ENCODE results near the gene KAZN.

Gene KAZN

DNA sequence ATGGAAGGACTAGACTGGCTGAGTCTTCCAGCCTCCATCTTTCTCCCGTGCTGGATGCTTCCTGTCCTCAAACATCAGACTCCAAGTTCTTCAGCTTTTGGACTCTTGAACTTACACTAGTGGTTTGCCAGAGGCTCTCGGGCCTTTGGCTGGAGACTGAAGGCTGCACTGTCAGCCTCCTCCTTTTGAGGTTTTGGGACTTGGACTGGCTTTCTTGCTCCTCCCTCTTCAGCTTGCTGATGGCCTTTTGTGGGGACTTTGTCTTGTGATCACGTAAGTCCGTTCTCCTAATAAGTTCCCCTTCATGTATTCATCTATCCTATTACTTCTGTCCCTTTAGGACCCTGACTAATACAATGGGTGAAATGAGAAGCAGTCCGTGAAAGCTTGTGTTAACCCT lies 196.4 kb downstream of the KAZN start:
- Mint-ChIP-seq H3K9me3 (no peaks in the 10 kb centered on the region), H3K4me1 (peaks cover 33% of the 10 kb centered on the region), H3K27me3 (ENCODE audit: low read depth, poor library complexity) (peaks cover 9% of the 10 kb centered on the region), H3K27ac (peak overlapping the region; percentile 81), H3K36me3 (ENCODE audit: low read depth) (peaks cover 18% of the 10 kb centered on the region), H3K4me3 (no peak overlapping the region)
- DNase-seq, result no peak
- TF ChIP-seq, protein P1, sequence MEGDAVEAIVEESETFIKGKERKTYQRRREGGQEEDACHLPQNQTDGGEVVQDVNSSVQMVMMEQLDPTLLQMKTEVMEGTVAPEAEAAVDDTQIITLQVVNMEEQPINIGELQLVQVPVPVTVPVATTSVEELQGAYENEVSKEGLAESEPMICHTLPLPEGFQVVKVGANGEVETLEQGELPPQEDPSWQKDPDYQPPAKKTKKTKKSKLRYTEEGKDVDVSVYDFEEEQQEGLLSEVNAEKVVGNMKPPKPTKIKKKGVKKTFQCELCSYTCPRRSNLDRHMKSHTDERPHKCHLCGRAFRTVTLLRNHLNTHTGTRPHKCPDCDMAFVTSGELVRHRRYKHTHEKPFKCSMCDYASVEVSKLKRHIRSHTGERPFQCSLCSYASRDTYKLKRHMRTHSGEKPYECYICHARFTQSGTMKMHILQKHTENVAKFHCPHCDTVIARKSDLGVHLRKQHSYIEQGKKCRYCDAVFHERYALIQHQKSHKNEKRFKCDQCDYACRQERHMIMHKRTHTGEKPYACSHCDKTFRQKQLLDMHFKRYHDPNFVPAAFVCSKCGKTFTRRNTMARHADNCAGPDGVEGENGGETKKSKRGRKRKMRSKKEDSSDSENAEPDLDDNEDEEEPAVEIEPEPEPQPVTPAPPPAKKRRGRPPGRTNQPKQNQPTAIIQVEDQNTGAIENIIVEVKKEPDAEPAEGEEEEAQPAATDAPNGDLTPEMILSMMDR (IDR thresholded peaks at IDR 0.05), result no peak

DNA sequence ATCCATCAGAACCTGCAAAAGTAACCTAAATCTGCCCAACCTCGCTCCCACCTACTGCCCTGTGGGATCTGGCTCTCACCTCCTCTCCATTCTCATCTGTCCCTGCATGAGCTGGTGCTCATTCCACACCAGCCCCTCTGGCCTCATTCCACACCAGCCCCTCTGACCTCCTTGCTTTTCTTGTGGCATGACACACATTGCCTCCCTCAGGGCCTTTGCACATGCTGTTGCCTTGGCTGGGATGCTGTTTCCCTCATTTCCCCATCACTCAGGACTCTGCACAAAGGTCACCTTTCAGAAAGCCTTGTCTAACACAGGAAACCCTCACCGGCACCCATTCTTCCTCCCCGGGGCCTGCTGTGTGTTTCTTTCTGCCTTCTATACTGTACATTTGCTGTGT lies 197.1 kb downstream of the KAZN start:
- Mint-ChIP-seq H3K4me1 (peaks cover 39% of the 10 kb centered on the region), H3K27ac (peak overlapping the region; percentile 76), H3K36me3 (ENCODE audit: low read depth) (peaks cover 20% of the 10 kb centered on the region)

DNA sequence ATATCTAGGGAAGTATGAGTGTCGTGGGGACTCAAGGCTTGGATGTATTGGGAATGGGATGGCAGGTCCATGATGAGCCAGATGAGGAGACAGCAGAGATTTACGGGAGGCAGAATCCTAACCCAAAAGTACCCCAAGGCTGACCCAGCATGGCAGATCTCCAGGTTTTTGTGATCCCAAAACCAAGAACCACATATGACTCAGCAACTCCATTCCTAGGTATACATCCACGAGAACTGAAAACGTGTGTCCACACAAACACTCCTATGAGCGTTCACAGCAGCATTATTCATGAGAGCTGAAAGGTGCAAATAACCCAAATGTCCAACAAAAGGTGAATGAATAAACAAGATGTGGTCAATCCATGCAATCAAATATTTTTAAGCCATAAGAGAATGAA lies 201.5 kb downstream of the KAZN start:
- peaks cover 9% of the 10 kb centered on the region for H3K27me3 Mint-ChIP-seq (ENCODE audit: low read depth, poor library complexity)
- H3K27ac Mint-ChIP-seq, result peak overlapping the region; percentile 3
- DNase-seq, result no peak
- peaks cover 28% of the 10 kb centered on the region for H3K36me3 Mint-ChIP-seq (ENCODE audit: low read depth)
- peaks cover 7% of the 10 kb centered on the region for H3K9me3 Mint-ChIP-seq
- TF ChIP-seq, protein P1 (IDR thresholded peaks at IDR 0.05), result no peak
- no peak overlapping the region for H3K4me3 Mint-ChIP-seq
- H3K4me1 Mint-ChIP-seq, result peaks cover 31% of the 10 kb centered on the region

More for the DNA sequence above, 197.1 kb downstream of the KAZN start:
- Mint-ChIP-seq H3K27me3 (ENCODE audit: low read depth, poor library complexity) (peaks cover 9% of the 10 kb centered on the region), H3K9me3 (no peaks in the 10 kb centered on the region), H3K4me3 (no peak overlapping the region)
- TF ChIP-seq, protein P1 (IDR thresholded peaks at IDR 0.05), result no peak
- no peak for DNase-seq

DNA sequence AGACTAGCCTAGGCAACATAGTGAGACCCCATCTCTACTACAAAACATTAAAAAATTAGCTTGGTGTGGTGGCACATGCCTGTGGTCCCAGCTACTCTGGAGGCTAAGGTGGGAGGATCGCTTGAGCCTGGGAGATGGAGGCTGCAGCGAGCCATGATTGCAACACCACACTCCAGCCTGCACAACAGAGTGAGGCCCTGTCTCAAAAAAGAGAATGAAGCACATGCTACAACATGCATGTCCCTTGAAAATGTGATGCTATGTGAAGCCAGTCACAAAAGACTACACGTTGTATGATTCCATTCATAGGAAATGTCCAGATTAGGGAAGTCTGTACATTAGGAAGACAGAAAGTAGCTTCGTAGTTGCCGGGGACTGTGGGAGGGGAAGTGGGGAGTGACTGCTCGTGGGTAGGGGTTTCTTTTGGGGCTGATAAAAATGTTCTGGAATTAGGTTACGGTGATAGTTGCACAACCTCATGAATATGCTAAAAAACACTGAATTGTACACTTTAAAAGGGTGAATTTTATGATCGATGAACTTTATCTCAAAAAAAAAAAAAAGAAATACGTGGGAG lies 202.1 kb downstream of the KAZN start:
- no peak for DNase-seq
- TF ChIP-seq, protein P1 (IDR thresholded peaks at IDR 0.05), result no peak
- Mint-ChIP-seq H3K27ac (peak overlapping the region; percentile 43), H3K4me3 (no peak overlapping the region), H3K9me3 (peaks cover 13% of the 10 kb centered on the region), H3K36me3 (ENCODE audit: low read depth) (peaks cover 28% of the 10 kb centered on the region), H3K27me3 (ENCODE audit: low read depth, poor library complexity) (peaks cover 9% of the 10 kb centered on the region), H3K4me1 (peaks cover 31% of the 10 kb centered on the region)

DNA sequence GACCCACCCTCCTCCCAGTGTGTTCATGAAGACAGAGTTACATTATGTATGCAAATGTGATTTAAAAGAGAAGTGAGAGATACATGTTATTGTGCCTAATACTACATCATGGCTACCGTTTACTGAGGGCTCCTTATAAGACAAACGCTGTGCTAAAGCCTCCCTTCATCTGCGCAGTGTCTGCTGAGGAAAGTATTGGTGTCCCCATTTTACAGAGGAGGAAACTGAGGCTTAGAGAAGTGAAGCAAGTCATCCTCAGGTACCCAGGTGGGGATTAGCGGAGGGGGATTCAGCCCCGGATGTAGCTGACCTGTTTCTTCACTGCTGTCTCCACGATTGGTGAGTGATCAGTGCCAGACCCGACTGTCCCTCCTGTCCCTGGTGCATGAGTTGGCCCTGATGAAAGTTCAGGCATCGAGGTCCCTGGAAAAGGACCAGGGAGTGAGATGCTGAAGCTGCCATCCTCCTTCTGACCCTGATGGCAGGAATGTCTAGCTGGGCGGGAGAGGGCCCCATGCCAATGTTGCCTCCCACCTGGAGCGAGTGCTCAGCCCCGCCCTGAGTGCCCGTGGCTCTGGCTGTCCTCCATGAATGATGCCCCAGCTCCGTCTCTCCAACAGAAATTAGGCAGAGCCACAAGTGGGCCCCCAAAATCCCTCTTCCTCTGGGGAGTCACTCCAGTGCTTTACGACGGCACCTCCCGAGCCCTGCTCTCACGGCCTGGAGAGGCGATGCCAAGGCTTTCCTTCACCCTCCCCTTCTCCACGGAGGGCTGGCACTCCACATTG lies 204.7 kb downstream of the KAZN start:
- Mint-ChIP-seq H3K4me1 (peaks cover 31% of the 10 kb centered on the region), H3K27me3 (ENCODE audit: low read depth, poor library complexity) (peaks cover 6% of the 10 kb centered on the region), H3K27ac (no peak overlapping the region), H3K36me3 (ENCODE audit: low read depth) (peaks cover 40% of the 10 kb centered on the region), H3K9me3 (peaks cover 39% of the 10 kb centered on the region), H3K4me3 (no peak overlapping the region)
- TF ChIP-seq, protein P1 (IDR thresholded peaks at IDR 0.05), result no peak
- no peak for DNase-seq

Measured in nephron progenitor cell (in vitro differentiated cells).